ENCODE measurements around the gene PHYKPL.

The PHYKPL gene

GRCh38 chr5:178191661-178192060 lies 40.9 kb downstream of the PHYKPL start:
- H3K27ac ChIP-seq (replicated peaks), result no peak overlapping the region
- DNase-seq (ENCODE audit: low read depth in 1 of 2, low spot score in 1 of 2), result no peak
- no peak overlapping the region for H3K4me3 ChIP-seq (replicated peaks; ENCODE audit: insufficient read depth, low read length)
- TF ChIP-seq SPI1 (IDR thresholded peaks at IDR 0.05; ENCODE audit: borderline replicate concordance, low read depth) (no peak), GABPA (IDR thresholded peaks at IDR 0.05; ENCODE audit: low read depth) (no peak), REST (IDR thresholded peaks at IDR 0.05; ENCODE audit: insufficient replicate concordance, low read depth) (no peak), POLR2AphosphoS5 (IDR thresholded peaks at IDR 0.05; ENCODE audit: low read depth) (no peak), CTCF (IDR thresholded peaks at IDR 0.05; ENCODE audit: insufficient read depth, low read length) (no peak)
- no peaks in the 10 kb centered on the region for H3K27me3 ChIP-seq (ENCODE audit: insufficient read depth, poor library complexity, severe bottlenecking)

- Histone ChIP-seq H3K27me3 (ENCODE audit: insufficient read depth, poor library complexity, severe bottlenecking) (no peaks in the 10 kb centered on the region), H3K4me3 (replicated peaks; ENCODE audit: insufficient read depth, low read length) (no peak overlapping the region), H3K27ac (replicated peaks) (no peak overlapping the region)
- TF ChIP-seq GABPA (IDR thresholded peaks at IDR 0.05; ENCODE audit: low read depth), result no peak
- TF ChIP-seq POLR2AphosphoS5 (IDR thresholded peaks at IDR 0.05; ENCODE audit: low read depth), result no peak
- no peak for TF ChIP-seq CTCF (IDR thresholded peaks at IDR 0.05; ENCODE audit: insufficient read depth, low read length)
- no peak for TF ChIP-seq SPI1 (IDR thresholded peaks at IDR 0.05; ENCODE audit: borderline replicate concordance, low read depth)
- no peak for TF ChIP-seq REST (IDR thresholded peaks at IDR 0.05; ENCODE audit: insufficient replicate concordance, low read depth)
- no peak for DNase-seq (ENCODE audit: low read depth in 1 of 2, low spot score in 1 of 2)
These were observed 43.2 kb downstream of the PHYKPL start for GRCh38 chr5:178189433-178189832.

GRCh38 chr5:178187014-178187413 lies 45.6 kb downstream of the PHYKPL start, which contains the start of gene GMCL2:
TSS of gene GMCL2 (minus strand) at chr5:178187371. CDS start at chr5:178187299, 72 bp downstream.
- Histone ChIP-seq H3K27me3 (ENCODE audit: insufficient read depth, poor library complexity, severe bottlenecking) (no peaks in the 10 kb centered on the region), H3K27ac (replicated peaks) (no peak within 1 kb of the TSS), H3K4me3 (replicated peaks; ENCODE audit: insufficient read depth, low read length) (no peak within 1 kb of the TSS)
- DNase-seq (ENCODE audit: low read depth in 1 of 2, low spot score in 1 of 2), result no peak
- no peak for TF ChIP-seq POLR2AphosphoS5 (IDR thresholded peaks at IDR 0.05; ENCODE audit: low read depth)
- no peak for TF ChIP-seq GABPA (IDR thresholded peaks at IDR 0.05; ENCODE audit: low read depth)
- TF ChIP-seq REST (IDR thresholded peaks at IDR 0.05; ENCODE audit: insufficient replicate concordance, low read depth), result no peak
- no peak for TF ChIP-seq SPI1 (IDR thresholded peaks at IDR 0.05; ENCODE audit: borderline replicate concordance, low read depth)
- TF ChIP-seq CTCF (IDR thresholded peaks at IDR 0.05; ENCODE audit: insufficient read depth, low read length), result no peak
